ENCODE results near the gene CHST11. TPM values are rescaled to one million over a fixed set of nuclear protein-coding genes. Genes with fewer than 3 reads are reported as not detected.

CHST11 gene
- total and polyA plus RNA-seq, 9 of the 15 experiments (the other 6 are each of a cell fraction or from before 2014, with no cell fraction given), result 2.3 to 38.7 (median 15.0) TPM

DNA sequence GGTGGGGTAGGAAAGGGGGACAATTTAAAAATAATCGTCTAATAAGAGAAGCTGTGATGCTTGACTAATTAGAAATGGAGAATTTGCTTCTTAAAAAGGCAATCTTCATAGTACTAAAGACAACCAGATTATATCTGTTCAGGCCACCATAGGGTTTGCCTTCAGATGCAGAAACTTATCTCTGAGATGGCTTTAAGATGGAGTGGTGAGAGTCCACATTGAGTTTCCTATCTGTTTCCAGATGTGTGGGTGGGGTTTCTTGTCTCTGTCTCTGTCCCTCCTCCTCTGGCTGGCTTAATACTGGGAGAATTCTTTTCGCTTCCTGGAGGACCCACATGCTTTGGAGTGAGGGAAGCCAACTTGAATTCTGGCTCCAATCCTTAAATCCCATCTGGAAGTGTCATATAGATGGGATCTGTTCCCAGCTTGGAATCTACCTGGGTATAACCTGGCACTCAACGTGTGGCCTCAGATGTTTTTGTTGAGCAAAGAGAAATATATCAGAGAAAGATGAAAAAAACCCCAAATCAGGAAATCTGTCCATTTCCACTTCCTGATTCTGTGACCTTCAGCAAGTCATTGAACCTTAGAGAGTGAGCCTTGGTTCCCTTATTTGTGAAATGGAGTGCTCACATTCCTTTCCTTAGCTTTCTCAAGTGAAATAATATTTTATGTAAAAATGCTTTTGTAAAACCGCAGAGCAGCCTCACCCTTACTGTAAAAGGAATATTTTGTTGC lies 66.4 kb downstream of the CHST11 start:
- no peaks in the 10 kb centered on the region for H3K9me3 ChIP-seq (replicated peaks; ENCODE audit: control insufficient read depth, insufficient read depth, low read depth, low read length)
- H4K20me1 ChIP-seq (replicated peaks; ENCODE audit: control insufficient read depth, insufficient read depth, low read length), result no peaks in the 10 kb centered on the region; the same call in 1 of the 2 replicates
- WGBS (ENCODE audit: insufficient coverage, low coverage, missing lambda C conversion rate), result 17% methylated on average over 4 of the region's 4 CpGs
- FAIRE-seq, result peak; percentile 65
- peak; percentile 33 for ATAC-seq
- H3K4me2 ChIP-seq (ENCODE audit: insufficient read depth, low read length), result peak overlapping the region; percentile 34; the same call in 1 of the 2 replicates
- H3K79me2 ChIP-seq (ENCODE audit: control insufficient read depth, insufficient read depth, low read length), result peaks cover 90% of the 10 kb centered on the region
- peaks cover 0 to 36% of the 10 kb centered on the region in 2 experiments; a peak in 4 of 5 replicates for H3K4me1 ChIP-seq (replicated peaks in 1 of 2; ENCODE audit: control insufficient read depth in 2 of 2, insufficient read depth in 2 of 2, low read length in 2 of 2)
- CTCF ChIA-PET (ENCODE audit: low intra/inter-chr PET ratio), result no interaction called here
- BruUV-seq (replicated peaks), result no TSS peak
- POLR2A ChIA-PET, result no interaction called here
- peak in 1 of 4 experiments; percentile 43 for DNase-seq (ENCODE audit: extremely low read depth in 1 of 4, low spot score in 3 of 4)
- no peaks in the 10 kb centered on the region for H3K9me1 ChIP-seq (ENCODE audit: control insufficient read depth, insufficient read depth, low read length)
- H3K9ac ChIP-seq (ENCODE audit: insufficient read depth in 1 of 2, low read depth in 2 of 2, low read length in 2 of 2), result peak overlapping the region in 1 of 2 experiments; percentile 36; a peak in 2 of 4 replicates
- no peak overlapping the region for H3K4me3 ChIP-seq
- H3K36me3 ChIP-seq (ENCODE audit: control insufficient read depth, insufficient read depth, low read length), result peaks cover 2% of the 10 kb centered on the region; the same call in 2 of the 3 replicates
- H2AFZ ChIP-seq (ENCODE audit: low read depth, low read length), result peak overlapping the region; percentile 58; the same call in 1 of the 2 replicates
- peak overlapping the region; percentile 69 for H3K27ac ChIP-seq (ENCODE audit: extremely low read depth, low read depth, low read length)
- no peaks in the 10 kb centered on the region for H3K27me3 ChIP-seq (ENCODE audit: control insufficient read depth in 2 of 2, insufficient read depth in 2 of 2, low read length in 2 of 2)
- in situ Hi-C loops (cut with MboI) (no loop called here), intact Hi-C loops (cut with micrococcal nuclease) (loop anchor here (5.0 kb wide), 1 partner anchor 74 kb away; no protein-coding TSS in a partner anchor)
- TF ChIP-seq GATA2 (CRISPR knock-in tag; IDR thresholded peaks at IDR 0.05) (0 out of 2 replicates have a peak, but pooled peaks have one; percentile 7), SRF (CRISPR knock-in tag; IDR thresholded peaks at IDR 0.05) (peak in 1 of 2 experiments; percentile 62; a peak in 1 of 4 replicates), ELF1 (tag; IDR thresholded peaks at IDR 0.05) (peak; percentile 73), RCOR1 (IDR thresholded peaks at IDR 0.05; ENCODE audit: borderline replicate concordance in 1 of 2, low read depth in 2 of 2, low read length in 2 of 2) (0 out of 4 replicates have a peak, but pooled peaks of 1 of the 2 experiments have one; percentile 7), ESRRA (IDR thresholded peaks at IDR 0.05; ENCODE audit: borderline replicate concordance, low read depth) (peak; percentile 99), ZNF766 (CRISPR knock-in tag; conservative IDR thresholded peaks at IDR 0.05) (peak; percentile 71; the same call in 1 of the 2 replicates), NR2C2 (CRISPR knock-in tag; IDR thresholded peaks at IDR 0.05) (no peak), NR2C2 (tag; IDR thresholded peaks at IDR 0.05) (peak; percentile 63; the same call in 1 of the 2 replicates), ARID1B (IDR thresholded peaks at IDR 0.05) (peak; percentile 22; the same call in 1 of the 2 replicates), ZNF644 (tag; IDR thresholded peaks at IDR 0.05; ENCODE audit: low read depth) (peak; percentile 29; the same call in 1 of the 2 replicates), TRIM28 (IDR thresholded peaks at IDR 0.05) (no peak), GABPA (tag; conservative IDR thresholded peaks at IDR 0.05; ENCODE audit: low read depth) (0 out of 2 replicates have a peak, but pooled peaks have one; percentile 28)
- TF ChIP-seq, protein P1, sequence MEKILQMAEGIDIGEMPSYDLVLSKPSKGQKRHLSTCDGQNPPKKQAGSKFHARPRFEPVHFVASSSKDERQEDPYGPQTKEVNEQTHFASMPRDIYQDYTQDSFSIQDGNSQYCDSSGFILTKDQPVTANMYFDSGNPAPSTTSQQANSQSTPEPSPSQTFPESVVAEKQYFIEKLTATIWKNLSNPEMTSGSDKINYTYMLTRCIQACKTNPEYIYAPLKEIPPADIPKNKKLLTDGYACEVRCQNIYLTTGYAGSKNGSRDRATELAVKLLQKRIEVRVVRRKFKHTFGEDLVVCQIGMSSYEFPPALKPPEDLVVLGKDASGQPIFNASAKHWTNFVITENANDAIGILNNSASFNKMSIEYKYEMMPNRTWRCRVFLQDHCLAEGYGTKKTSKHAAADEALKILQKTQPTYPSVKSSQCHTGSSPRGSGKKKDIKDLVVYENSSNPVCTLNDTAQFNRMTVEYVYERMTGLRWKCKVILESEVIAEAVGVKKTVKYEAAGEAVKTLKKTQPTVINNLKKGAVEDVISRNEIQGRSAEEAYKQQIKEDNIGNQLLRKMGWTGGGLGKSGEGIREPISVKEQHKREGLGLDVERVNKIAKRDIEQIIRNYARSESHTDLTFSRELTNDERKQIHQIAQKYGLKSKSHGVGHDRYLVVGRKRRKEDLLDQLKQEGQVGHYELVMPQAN (IDR thresholded peaks at IDR 0.05; ENCODE audit: borderline replicate concordance), result no peak
- TF ChIP-seq, protein P2, sequence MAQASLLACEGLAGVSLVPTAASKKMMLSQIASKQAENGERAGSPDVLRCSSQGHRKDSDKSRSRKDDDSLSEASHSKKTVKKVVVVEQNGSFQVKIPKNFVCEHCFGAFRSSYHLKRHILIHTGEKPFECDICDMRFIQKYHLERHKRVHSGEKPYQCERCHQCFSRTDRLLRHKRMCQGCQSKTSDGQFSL (CRISPR knock-in tag; IDR thresholded peaks at IDR 0.05), result no peak
- TF ChIP-seq, protein P2 (tag; IDR thresholded peaks at IDR 0.05), result no peak
- TF ChIP-seq, protein P3, sequence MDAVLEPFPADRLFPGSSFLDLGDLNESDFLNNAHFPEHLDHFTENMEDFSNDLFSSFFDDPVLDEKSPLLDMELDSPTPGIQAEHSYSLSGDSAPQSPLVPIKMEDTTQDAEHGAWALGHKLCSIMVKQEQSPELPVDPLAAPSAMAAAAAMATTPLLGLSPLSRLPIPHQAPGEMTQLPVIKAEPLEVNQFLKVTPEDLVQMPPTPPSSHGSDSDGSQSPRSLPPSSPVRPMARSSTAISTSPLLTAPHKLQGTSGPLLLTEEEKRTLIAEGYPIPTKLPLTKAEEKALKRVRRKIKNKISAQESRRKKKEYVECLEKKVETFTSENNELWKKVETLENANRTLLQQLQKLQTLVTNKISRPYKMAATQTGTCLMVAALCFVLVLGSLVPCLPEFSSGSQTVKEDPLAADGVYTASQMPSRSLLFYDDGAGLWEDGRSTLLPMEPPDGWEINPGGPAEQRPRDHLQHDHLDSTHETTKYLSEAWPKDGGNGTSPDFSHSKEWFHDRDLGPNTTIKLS (IDR thresholded peaks at IDR 0.05; ENCODE audit: borderline replicate concordance, low read depth), result no peak
